ENCODE data around the gene CAMK2A.

The CAMK2A gene

GRCh38 chr5:150217873-150218692 lies 71.5 kb downstream of the CAMK2A start:
- peak; percentile 87 for FAIRE-seq
- peak; percentile 83 for DNase-seq (ENCODE audit: insufficient read length, low spot score)

DNA sequence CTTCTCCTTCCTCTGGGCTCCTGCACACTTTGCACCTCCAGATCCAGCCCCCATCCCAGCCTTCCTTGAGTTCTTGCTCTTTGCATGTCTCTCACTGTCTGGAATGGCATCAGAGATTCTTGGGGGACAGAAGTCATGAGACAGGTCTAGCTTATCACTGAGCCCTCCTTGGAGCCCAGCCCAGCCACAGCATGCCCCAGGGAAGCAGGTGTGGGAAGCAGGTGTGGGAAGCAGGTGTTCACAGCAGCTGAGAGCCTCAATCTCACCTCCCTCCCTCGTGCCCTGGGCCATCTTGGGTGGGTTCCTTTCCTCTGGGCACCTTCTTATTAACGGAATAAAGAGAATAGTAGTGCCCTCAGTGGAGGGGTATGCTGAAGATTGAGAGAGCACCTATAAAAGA lies 72.5 kb downstream of the CAMK2A start:
- no peak for DNase-seq (ENCODE audit: insufficient read length, low spot score)
- FAIRE-seq, result no peak

GRCh38 chr5:150215979-150216944 lies 73.3 kb downstream of the CAMK2A start:
- FAIRE-seq (no peak), DNase-seq (ENCODE audit: insufficient read length, low spot score) (no peak)

DNA sequence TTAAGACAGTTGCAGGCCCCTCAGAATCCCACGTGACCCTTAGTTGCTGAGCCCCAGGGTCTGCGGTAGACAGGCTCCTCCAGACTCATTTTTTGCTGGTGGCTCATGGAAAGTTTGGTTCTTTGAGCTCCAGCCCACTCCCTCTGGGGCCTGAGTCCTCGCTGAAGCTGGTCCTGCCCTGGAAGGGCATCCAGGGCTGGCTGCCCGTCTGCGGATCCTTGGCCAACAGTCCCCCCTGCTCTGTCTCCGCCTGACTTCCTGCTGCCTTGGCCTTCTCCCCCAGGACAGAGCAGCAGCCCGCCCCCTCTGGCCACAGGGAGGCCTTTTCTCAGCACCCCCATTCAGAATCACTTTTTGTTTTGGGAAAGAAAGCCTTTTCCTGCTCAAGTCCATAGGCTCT lies 75.3 kb downstream of the CAMK2A start:
- no peak for FAIRE-seq
- no peak for DNase-seq (ENCODE audit: insufficient read length, low spot score)

DNA sequence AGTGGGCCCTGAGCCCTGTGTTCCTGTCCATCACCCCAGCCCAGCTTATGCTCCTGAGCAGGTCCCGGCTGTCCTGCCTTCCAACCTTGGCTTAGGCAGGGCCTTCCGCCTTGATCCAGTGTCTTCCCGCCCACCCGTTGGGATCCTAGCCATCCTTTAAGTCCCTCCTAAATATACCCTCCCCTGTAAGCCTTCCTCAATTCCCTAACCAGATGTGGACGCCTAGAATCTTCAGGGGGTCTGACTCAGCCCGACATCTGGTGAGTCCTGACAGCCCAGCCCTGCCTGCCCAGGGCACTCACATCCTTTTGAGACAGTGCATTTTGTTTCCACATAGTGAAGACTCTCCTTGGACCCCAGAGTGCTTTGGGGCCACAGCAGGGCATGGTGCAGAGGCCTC lies 76.0 kb downstream of the CAMK2A start:
- FAIRE-seq, result no peak
- no peak for DNase-seq (ENCODE audit: insufficient read length, low spot score)

DNA sequence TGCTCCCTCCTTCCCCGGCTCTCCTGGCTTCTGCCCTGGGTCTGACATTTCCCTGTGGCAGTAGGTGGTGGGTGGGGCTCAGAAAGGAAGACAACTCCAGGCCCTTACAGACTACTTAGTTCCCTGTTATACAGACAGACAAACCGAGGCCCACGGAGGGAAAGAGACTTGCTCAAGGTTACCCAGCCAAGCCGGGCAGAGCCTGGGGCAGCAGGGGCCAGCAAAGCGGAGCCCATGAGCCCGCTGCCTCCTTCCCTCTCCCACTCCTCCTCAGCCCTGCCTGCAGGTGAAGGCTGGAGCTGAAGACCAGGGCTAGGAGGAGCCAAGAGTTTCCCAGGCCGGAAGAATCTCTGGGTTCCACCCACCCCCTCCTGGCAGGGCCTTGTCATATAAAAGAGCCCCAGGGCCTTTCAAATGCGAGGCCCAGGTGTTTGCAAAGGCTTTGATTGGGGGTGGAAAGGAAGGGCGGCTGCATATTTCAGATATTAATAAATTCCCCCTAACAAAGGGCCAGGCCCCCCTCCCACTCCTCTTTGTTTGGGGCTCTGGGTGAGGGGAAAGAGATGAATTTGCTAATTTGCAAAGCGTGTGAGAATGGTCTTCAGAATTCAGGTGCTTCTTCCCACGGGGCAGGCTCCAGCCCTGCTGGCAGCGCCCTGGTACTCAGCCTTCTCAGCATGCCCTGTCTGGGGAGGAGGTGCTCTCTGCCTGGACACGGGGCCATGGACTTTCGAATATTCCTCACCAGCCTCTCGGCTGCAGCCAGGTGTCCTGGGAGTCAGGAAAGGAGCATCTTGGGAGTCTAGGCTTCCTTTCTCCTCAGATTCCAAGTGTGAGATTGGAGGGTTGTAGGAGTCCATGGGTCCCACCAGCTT lies 78.2 kb downstream of the CAMK2A start:
- no peak for FAIRE-seq

DNA sequence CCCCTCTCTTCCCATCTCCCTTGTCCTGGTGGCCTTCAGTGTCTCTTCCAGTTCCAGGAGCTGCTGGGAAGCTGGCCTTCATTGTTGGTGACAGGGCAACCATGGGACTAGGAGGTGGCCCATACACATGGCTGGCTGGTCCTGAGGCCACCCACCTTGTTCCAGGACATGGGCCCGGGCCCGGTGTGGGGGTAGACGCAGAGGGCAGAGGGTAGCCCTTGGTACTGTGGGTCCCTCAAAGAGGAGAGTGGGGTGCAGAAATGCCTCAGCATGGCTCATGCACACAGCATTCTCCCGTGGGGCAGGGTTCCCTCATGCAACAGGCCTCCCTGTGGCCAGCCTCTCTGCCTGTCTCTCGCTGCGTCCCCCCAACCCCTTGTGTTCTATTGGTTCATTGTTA lies 78.9 kb downstream of the CAMK2A start:
- DNase-seq (ENCODE audit: insufficient read length, low spot score) (no peak), FAIRE-seq (no peak)

More for the DNA sequence above, 78.2 kb downstream of the CAMK2A start:
- DNase-seq (ENCODE audit: insufficient read length, low spot score), result no peak

DNA sequence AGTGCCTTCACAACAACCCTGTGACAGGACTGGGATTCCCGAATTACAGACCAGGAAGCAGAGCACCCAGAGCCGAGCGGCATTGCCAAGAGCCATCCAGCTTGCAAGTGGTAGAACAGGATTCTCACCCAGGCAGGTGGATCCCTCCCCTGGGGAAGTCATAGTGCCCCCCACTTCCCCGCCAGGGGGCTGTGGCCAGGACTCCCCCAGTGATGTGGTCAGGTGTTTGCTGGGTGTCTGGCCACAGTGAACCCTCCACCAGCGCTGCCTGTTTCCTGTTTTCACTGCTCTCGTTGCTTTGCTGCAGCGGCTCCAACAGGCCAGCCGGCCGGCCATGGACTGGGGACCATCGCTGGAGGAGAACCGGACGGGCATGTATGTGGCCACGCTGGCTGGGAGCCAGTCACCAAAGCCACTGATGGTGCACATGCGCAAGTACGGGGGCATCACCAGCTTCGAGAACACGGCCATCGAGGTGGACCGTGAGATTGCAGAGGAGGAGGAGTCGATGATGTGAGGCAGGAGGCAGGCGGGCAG lies 80.4 kb downstream of the CAMK2A start:
- DNase-seq (ENCODE audit: insufficient read length, low spot score) (no peak), FAIRE-seq (no peak)

- FAIRE-seq (no peak), DNase-seq (ENCODE audit: insufficient read length, low spot score) (peak; percentile 52)
Measured at GRCh38 chr5:150208187-150209098, 81.1 kb downstream of the CAMK2A start.

DNA sequence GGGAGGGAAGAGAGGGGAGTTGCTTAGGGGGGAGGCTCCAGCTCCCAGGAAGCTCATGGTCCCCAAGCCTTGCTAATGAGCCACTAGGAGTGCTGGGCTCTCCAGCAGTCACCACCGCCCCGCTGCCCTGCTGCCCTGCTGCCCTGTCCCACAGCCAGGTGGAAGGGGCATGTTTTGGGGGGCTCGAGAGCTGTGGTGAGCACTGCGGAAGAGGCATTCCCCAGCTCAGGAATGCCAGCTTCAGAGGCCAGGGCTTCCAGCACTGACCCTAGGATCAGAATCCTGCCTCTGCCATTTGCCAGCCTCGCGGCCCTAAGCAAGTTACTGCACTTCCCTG lies 82.8 kb downstream of the CAMK2A start:
- DNase-seq (ENCODE audit: insufficient read length, low spot score), result no peak

DNA sequence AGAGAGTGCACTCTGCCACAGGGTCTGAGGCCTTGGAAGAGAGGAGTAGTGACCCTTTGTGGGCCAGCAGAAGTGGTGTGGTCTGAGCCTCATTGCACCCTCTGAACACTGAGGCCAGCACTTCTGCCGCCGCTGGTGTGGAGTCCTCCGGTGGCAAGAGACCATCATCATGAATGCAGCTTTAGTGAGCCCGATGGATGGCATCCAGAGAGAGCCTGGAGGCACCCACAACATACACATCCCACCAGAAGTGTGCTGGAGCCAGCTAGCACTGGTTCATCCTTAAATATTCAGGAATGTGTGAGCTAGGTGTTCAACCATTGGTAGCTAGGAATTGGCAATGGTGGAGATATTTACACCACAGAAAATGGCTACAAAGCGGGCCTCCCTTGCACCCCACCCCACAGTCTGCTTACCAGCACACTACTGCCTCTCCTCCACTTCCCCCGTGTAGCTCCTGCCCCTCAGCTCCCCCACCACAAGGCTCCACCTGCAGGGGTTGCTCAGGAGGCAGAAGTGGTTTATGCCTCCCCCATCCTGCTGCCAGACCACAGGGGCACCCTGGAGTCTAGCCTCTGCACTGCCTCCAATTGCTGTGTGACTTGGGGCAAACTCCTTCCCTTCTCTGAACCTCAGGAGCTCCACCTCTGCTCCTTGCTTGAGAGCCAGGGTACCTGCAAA lies 83.3 kb downstream of the CAMK2A start:
- no peak for DNase-seq (ENCODE audit: insufficient read length, low spot score)

More for the DNA sequence above, 82.8 kb downstream of the CAMK2A start:
- no peak for FAIRE-seq

GRCh38 chr5:150204590-150204960 lies 85.0 kb downstream of the CAMK2A start:
- DNase-seq (ENCODE audit: insufficient read length, low spot score), result no peak

More for the DNA sequence above, 83.3 kb downstream of the CAMK2A start:
- no peak for FAIRE-seq

GRCh38 chr5:150203832-150204589 lies 85.6 kb downstream of the CAMK2A start:
- FAIRE-seq (no peak), DNase-seq (ENCODE audit: insufficient read length, low spot score) (no peak)

More at GRCh38 chr5:150204590-150204960, 85.0 kb downstream of the CAMK2A start:
- FAIRE-seq, result no peak

DNA sequence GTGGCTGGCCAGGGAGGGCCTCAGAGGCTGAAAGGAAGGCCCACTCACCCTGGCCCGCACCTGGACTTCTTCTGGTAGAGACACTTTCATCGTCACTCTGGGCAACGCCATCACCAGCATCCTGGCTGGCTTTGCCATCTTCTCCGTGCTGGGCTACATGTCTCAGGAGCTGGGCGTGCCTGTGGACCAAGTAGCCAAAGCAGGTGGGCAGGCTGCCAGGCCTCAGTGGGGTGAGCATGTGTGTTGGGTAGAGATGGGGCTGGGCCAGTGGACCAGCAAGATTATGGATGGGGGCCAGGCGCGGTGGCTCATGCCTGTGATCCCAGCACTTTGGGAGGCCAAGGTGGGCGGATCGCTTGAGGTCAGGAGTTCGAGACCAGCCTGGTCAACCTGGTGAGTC lies 87.1 kb downstream of the CAMK2A start:
- no peak for DNase-seq (ENCODE audit: insufficient read length, low spot score)
- FAIRE-seq, result no peak

DNA sequence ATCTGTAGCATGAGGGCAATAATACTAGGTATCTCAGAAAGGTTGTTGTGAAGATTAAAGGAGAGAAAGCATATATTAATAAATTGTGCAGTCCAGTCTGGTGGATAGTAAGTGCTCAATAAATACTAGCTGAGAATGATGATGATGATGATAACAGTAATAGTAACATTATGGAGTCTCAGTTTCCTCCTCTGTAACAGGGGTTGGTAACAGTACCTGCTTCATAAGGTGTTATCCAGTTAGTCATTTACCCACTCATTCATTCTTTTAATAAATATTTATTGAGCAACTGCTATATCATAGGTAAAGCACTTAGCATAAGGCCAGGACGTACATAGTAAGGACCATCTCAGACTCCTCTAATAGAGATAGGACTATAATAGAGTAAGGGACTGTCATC lies 92.1 kb downstream of the CAMK2A start:
- DNase-seq (ENCODE audit: insufficient read length, low spot score) (no peak), FAIRE-seq (no peak)

- FAIRE-seq, result no peak
- DNase-seq (ENCODE audit: insufficient read length, low spot score), result no peak
Measured at GRCh38 chr5:150196986-150197385, 92.6 kb downstream of the CAMK2A start.

GRCh38 chr5:150196514-150196913 lies 93.1 kb downstream of the CAMK2A start:
- no peak for DNase-seq (ENCODE audit: insufficient read length, low spot score)
- no peak for FAIRE-seq
